ENCODE measurements around the gene LSM10.

The LSM10 gene

DNA sequence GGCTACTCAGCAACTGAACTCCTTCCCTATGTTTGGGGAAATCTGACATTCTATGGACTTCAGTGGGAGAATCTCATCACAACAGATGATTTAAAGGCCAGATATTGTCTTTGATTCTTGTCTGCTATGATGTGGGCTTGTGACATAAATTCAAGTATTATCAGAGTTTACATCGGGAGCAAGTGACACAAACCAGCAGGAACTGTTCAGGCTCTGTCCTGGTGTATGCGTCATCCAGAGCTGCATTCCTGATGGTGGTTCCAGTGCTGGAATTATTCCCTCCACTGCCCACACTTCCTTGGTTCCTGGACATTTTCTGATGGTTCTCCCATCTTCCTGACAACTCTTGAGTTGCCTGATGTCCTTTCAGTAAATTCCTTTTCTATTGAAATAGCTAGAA lies 10.8 kb upstream of the LSM10 start:
- Histone ChIP-seq H3K27ac (ENCODE audit: low read length) (no peak overlapping the region), H3K27me3 (ENCODE audit: low read depth, low read length) (no peaks in the 10 kb centered on the region), H3K9me3 (ENCODE audit: control insufficient read depth in 1 of 2, low read length in 2 of 2) (no peaks in the 10 kb centered on the region), H3K4me3 (ENCODE audit: low read depth in 1 of 2, low read length in 2 of 2) (no peak overlapping the region), H3K4me1 (ENCODE audit: control insufficient read depth in 1 of 2, insufficient read depth in 2 of 2, low read length in 2 of 2) (no peaks in the 10 kb centered on the region), H3K36me3 (ENCODE audit: control insufficient read depth in 1 of 2, insufficient read depth in 2 of 2, low read length in 2 of 2) (no peaks in the 10 kb centered on the region)

GRCh38 chr1:36406440-36406839 lies 8.7 kb upstream of the LSM10 start:
- no peaks in the 10 kb centered on the region for H3K36me3 ChIP-seq (ENCODE audit: control insufficient read depth in 1 of 2, insufficient read depth in 2 of 2, low read length in 2 of 2)
- no peak overlapping the region for H3K4me3 ChIP-seq (ENCODE audit: low read depth in 1 of 2, low read length in 2 of 2)
- no peak overlapping the region for H3K27ac ChIP-seq (ENCODE audit: low read length)
- no peaks in the 10 kb centered on the region for H3K9me3 ChIP-seq (ENCODE audit: control insufficient read depth in 1 of 2, low read length in 2 of 2)
- H3K4me1 ChIP-seq (ENCODE audit: control insufficient read depth in 1 of 2, insufficient read depth in 2 of 2, low read length in 2 of 2): no peaks in the 10 kb centered on the region
- no peaks in the 10 kb centered on the region for H3K27me3 ChIP-seq (ENCODE audit: low read depth, low read length)

- no peaks in the 10 kb centered on the region for H3K36me3 ChIP-seq (ENCODE audit: control insufficient read depth in 1 of 2, insufficient read depth in 2 of 2, low read length in 2 of 2)
- no peak overlapping the region for H3K4me3 ChIP-seq (ENCODE audit: low read depth in 1 of 2, low read length in 2 of 2)
- no peak overlapping the region for H3K27ac ChIP-seq (ENCODE audit: low read length)
- H3K9me3 ChIP-seq (ENCODE audit: control insufficient read depth in 1 of 2, low read length in 2 of 2): no peaks in the 10 kb centered on the region
- H3K27me3 ChIP-seq (ENCODE audit: low read depth, low read length): no peaks in the 10 kb centered on the region
- H3K4me1 ChIP-seq (ENCODE audit: control insufficient read depth in 1 of 2, insufficient read depth in 2 of 2, low read length in 2 of 2): no peaks in the 10 kb centered on the region
Measured at GRCh38 chr1:36402504-36402890, 4.8 kb upstream of the LSM10 start.

- Histone ChIP-seq H3K27ac (ENCODE audit: low read length) (no peak overlapping the region), H3K4me1 (ENCODE audit: control insufficient read depth in 1 of 2, insufficient read depth in 2 of 2, low read length in 2 of 2) (no peaks in the 10 kb centered on the region), H3K36me3 (ENCODE audit: control insufficient read depth in 1 of 2, insufficient read depth in 2 of 2, low read length in 2 of 2) (no peaks in the 10 kb centered on the region), H3K27me3 (ENCODE audit: low read depth, low read length) (no peaks in the 10 kb centered on the region), H3K4me3 (ENCODE audit: low read depth in 1 of 2, low read length in 2 of 2) (no peak overlapping the region), H3K9me3 (ENCODE audit: control insufficient read depth in 1 of 2, low read length in 2 of 2) (no peaks in the 10 kb centered on the region)
Measured at GRCh38 chr1:36401602-36402503, 4.1 kb upstream of the LSM10 start.

GRCh38 chr1:36400825-36401601 lies 3.3 kb upstream of the LSM10 start:
- Histone ChIP-seq H3K4me1 (ENCODE audit: control insufficient read depth in 1 of 2, insufficient read depth in 2 of 2, low read length in 2 of 2) (peaks cover 0 to 8% of the 10 kb centered on the region in 2 donors), H3K4me3 (ENCODE audit: low read depth in 1 of 2, low read length in 2 of 2) (peak overlapping the region in 1 of 2 donors; percentile 37), H3K27me3 (ENCODE audit: low read depth, low read length) (no peaks in the 10 kb centered on the region), H3K36me3 (ENCODE audit: control insufficient read depth in 1 of 2, insufficient read depth in 2 of 2, low read length in 2 of 2) (no peaks in the 10 kb centered on the region), H3K27ac (ENCODE audit: low read length) (no peak overlapping the region), H3K9me3 (ENCODE audit: control insufficient read depth in 1 of 2, low read length in 2 of 2) (no peaks in the 10 kb centered on the region)

DNA sequence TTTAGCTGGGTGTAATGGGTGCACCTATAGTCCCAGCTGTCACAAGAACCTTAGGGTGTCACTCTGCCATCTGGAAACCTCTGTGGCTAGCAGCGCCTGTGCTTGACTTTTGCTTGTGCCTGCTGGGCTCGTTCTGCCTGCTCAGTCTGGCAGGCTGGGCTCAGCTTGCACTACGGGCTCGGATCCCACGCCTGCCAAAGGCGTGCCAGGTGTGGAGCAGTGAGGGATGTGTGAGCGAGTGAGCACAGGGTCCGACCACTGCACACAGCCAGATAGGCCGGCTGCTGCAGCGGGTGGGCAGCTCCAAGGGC lies 2.8 kb upstream of the LSM10 start:
- Histone ChIP-seq H3K4me3 (ENCODE audit: low read depth in 1 of 2, low read length in 2 of 2) (no peak overlapping the region), H3K27me3 (ENCODE audit: low read depth, low read length) (no peaks in the 10 kb centered on the region), H3K4me1 (ENCODE audit: control insufficient read depth in 1 of 2, insufficient read depth in 2 of 2, low read length in 2 of 2) (peaks cover 0 to 8% of the 10 kb centered on the region in 2 donors), H3K9me3 (ENCODE audit: control insufficient read depth in 1 of 2, low read length in 2 of 2) (no peaks in the 10 kb centered on the region), H3K36me3 (ENCODE audit: control insufficient read depth in 1 of 2, insufficient read depth in 2 of 2, low read length in 2 of 2) (no peaks in the 10 kb centered on the region), H3K27ac (ENCODE audit: low read length) (no peak overlapping the region)

- H3K36me3 ChIP-seq (ENCODE audit: control insufficient read depth in 1 of 2, insufficient read depth in 2 of 2, low read length in 2 of 2): peaks cover 4 to 7% of the 10 kb centered on the region in 2 donors
- no peaks in the 10 kb centered on the region for H3K27me3 ChIP-seq (ENCODE audit: low read depth, low read length)
- peak overlapping the region in 1 of 2 donors; percentile 65 for H3K4me3 ChIP-seq (ENCODE audit: low read depth in 1 of 2, low read length in 2 of 2)
- no peaks in the 10 kb centered on the region for H3K9me3 ChIP-seq (ENCODE audit: control insufficient read depth in 1 of 2, low read length in 2 of 2)
- peak overlapping the region; percentile 96 for H3K27ac ChIP-seq (ENCODE audit: low read length)
- H3K4me1 ChIP-seq (ENCODE audit: control insufficient read depth in 1 of 2, insufficient read depth in 2 of 2, low read length in 2 of 2): peaks cover 0 to 8% of the 10 kb centered on the region in 2 donors
Measured at GRCh38 chr1:36398370-36398977, 766 bp upstream of the LSM10 start.

DNA sequence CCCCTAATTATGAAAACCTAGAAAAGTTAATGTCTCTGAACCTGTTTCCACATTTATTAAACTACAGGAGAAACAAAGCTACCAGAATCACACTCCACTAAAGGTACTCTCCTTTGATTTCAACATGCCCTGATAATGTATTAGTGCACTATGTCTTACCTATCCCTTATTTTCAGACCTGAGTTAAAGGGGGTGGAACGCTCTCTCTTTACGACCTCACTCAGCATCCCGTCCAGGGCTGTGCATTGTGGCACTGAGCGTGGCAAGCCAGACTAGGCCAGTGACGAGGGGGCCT lies 678 bp downstream of the LSM10 start:
- Histone ChIP-seq H3K4me1 (ENCODE audit: control insufficient read depth in 1 of 2, insufficient read depth in 2 of 2, low read length in 2 of 2) (peaks cover 0 to 8% of the 10 kb centered on the region in 2 donors), H3K9me3 (ENCODE audit: control insufficient read depth in 1 of 2, low read length in 2 of 2) (no peaks in the 10 kb centered on the region), H3K27me3 (ENCODE audit: low read depth, low read length) (no peaks in the 10 kb centered on the region), H3K27ac (ENCODE audit: low read length) (peak overlapping the region; percentile 96), H3K36me3 (ENCODE audit: control insufficient read depth in 1 of 2, insufficient read depth in 2 of 2, low read length in 2 of 2) (peaks cover 16 to 19% of the 10 kb centered on the region in 2 donors), H3K4me3 (ENCODE audit: low read depth in 1 of 2, low read length in 2 of 2) (peak overlapping the region; percentile 65 to 95)

DNA sequence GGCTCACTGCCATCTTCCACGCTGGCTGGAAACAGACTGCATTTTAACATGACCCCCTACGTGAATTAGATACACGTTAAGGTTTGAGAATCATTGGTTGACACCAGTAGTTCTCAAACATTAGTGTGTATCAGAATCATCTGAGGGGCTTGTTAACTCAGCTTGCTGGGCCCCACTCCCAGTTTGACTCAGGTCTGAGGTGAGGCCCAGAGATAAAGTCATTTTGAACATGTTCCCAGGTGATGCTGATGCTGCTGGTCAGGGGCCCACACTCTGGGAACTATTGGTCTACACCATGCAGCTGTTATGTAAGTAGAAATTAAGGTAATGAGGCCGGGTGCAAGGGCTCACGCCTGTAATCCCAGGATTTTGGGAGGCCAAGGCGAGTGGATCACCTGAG lies 1.3 kb downstream of the LSM10 start:
- Histone ChIP-seq H3K4me1 (ENCODE audit: control insufficient read depth in 1 of 2, insufficient read depth in 2 of 2, low read length in 2 of 2) (peaks cover 0 to 8% of the 10 kb centered on the region in 2 donors), H3K4me3 (ENCODE audit: low read depth in 1 of 2, low read length in 2 of 2) (peak overlapping the region in 1 of 2 donors; percentile 65), H3K9me3 (ENCODE audit: control insufficient read depth in 1 of 2, low read length in 2 of 2) (no peaks in the 10 kb centered on the region), H3K27me3 (ENCODE audit: low read depth, low read length) (no peaks in the 10 kb centered on the region), H3K27ac (ENCODE audit: low read length) (no peak overlapping the region), H3K36me3 (ENCODE audit: control insufficient read depth in 1 of 2, insufficient read depth in 2 of 2, low read length in 2 of 2) (peaks cover 22% of the 10 kb centered on the region in 2 donors)

GRCh38 chr1:36393686-36394085 lies 4.0 kb downstream of the LSM10 start:
- H3K4me3 ChIP-seq (ENCODE audit: low read depth in 1 of 2, low read length in 2 of 2): no peak overlapping the region
- no peaks in the 10 kb centered on the region for H3K27me3 ChIP-seq (ENCODE audit: low read depth, low read length)
- H3K36me3 ChIP-seq (ENCODE audit: control insufficient read depth in 1 of 2, insufficient read depth in 2 of 2, low read length in 2 of 2): peaks cover 27 to 29% of the 10 kb centered on the region in 2 donors
- H3K9me3 ChIP-seq (ENCODE audit: control insufficient read depth in 1 of 2, low read length in 2 of 2): no peaks in the 10 kb centered on the region
- H3K4me1 ChIP-seq (ENCODE audit: control insufficient read depth in 1 of 2, insufficient read depth in 2 of 2, low read length in 2 of 2): peaks cover 0 to 25% of the 10 kb centered on the region in 2 donors
- no peak overlapping the region for H3K27ac ChIP-seq (ENCODE audit: low read length)

- Histone ChIP-seq H3K27me3 (ENCODE audit: low read depth, low read length) (no peaks in the 10 kb centered on the region), H3K4me3 (ENCODE audit: low read depth in 1 of 2, low read length in 2 of 2) (no peak overlapping the region), H3K36me3 (ENCODE audit: control insufficient read depth in 1 of 2, insufficient read depth in 2 of 2, low read length in 2 of 2) (peaks cover 27 to 30% of the 10 kb centered on the region in 2 donors), H3K9me3 (ENCODE audit: control insufficient read depth in 1 of 2, low read length in 2 of 2) (no peaks in the 10 kb centered on the region), H3K4me1 (ENCODE audit: control insufficient read depth in 1 of 2, insufficient read depth in 2 of 2, low read length in 2 of 2) (peaks cover 3 to 32% of the 10 kb centered on the region in 2 donors), H3K27ac (ENCODE audit: low read length) (no peak overlapping the region)
Measured at GRCh38 chr1:36392836-36393235, 4.9 kb downstream of the LSM10 start.

Measured in muscle layer of duodenum (tissue), 2 donors.